ENCODE data around the gene AGPS.

Gene AGPS

GRCh38 chr2:177553176-177553884, 160.8 kb downstream of the AGPS start:
- DNase-seq: no peak

- DNase-seq: no peak
These were observed 161.8 kb downstream of the AGPS start for GRCh38 chr2:177554365-177554764.

DNA sequence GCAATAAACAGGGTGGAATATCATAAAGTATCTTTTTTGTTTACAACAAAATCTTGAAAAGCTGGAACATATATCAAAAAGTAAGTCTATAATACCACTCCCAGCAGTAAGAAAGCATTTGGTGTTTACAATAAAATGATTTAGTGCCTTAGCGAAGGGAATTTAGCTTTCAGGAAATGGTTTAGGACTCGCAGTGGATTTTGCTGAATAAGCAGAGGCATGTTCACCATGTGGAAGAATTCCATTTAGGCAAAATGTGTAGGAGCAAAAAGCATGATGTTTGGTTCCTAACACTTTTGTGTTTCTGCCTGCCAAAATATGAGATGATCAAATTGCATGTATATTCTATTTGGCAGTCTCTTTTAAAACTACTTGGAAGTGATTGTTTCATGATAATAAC, 163.6 kb downstream of the AGPS start:
- no peak for DNase-seq

DNA sequence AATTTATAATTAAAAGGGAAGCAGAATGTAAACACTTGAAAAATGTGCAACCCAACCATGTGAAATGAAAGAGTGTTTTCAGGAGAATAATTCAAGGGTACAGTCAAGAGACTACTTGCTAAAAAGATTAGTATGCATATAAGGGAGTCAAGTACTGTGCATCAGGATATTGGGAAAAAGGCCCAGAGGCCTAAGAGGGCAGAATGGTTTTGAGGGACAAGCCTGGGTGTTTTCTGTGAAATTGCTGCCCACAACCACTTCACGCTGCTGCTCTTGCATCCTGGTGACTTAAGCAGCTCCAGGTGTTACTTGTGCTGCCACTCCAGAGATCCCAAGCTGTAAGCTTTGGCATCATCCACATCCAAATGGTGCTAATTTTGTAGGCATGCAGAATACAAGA, 165.2 kb downstream of the AGPS start:
- DNase-seq: no peak

GRCh38 chr2:177559638-177560037, 167.1 kb downstream of the AGPS start:
- no peak for DNase-seq

- DNase-seq: no peak
These were observed 175.8 kb downstream of the AGPS start for GRCh38 chr2:177568390-177568789.

- no peak for DNase-seq
These were observed 176.3 kb downstream of the AGPS start for GRCh38 chr2:177568893-177569292.

DNA sequence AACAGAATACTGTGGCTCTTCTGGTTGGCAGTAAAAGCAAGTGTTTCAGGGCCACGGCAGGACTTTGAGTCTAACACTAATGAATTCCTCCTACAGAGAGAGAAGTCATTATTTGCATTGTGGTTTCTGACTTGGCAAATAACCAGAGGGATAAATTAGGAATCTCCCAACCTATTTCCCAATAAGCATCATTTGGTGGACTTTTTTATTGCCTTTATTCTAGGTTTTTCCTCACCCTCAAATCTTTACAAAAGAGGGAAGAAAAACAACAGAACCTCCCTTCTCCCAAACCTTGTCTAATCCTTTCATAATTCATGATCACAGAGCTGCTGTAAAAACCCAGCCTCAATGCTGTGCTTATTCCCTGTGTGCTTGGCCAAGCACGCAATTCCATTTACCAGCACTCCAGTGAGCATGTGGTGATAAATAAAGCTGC, 179.7 kb downstream of the AGPS start:
- no peak for DNase-seq

- DNase-seq: no peak
These were observed 180.5 kb downstream of the AGPS start for GRCh38 chr2:177573120-177573519.

- no peak for DNase-seq
These were observed 181.8 kb downstream of the AGPS start for GRCh38 chr2:177574356-177574755.

DNA sequence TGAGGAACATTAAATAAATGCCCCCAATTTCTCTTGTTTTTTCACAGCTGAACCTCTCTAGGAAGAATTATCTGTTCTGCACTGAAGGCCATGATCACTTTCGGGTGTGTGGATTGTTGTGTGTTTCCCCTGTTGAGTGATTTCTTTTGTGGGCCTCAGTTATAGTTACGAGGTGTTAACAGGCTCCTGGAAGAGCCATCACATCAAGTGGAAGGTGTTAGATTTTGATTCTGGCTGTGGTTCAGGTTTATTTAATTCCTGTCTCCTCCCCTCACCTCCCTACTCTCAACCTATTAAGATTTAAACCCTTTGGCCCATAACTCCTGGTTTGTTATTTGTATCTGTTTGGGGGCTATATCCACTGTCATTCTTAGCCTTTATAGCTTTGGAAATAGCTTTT, 182.8 kb downstream of the AGPS start:
- DNase-seq: no peak

GRCh38 chr2:177577075-177577474, 184.5 kb downstream of the AGPS start:
- DNase-seq: no peak

DNA sequence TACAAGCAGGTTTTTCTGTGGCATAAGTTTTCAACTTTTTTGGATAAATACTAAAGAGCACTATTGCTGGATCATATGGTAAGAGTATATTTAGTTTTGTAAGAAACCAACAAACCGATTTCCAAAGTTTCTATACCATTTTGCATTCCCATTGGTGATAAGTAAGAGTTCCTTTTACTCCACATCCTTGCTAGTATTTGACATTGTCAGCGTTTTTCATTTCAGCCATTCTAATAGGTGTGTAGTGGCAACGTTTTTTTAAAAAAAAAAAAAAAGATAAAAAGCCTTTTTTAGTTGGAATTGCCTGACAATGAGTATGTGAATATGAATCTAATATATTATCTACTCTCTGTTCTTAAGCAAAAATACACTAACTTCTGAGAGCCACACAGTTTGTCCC, 185.9 kb downstream of the AGPS start:
- no peak for DNase-seq

DNA sequence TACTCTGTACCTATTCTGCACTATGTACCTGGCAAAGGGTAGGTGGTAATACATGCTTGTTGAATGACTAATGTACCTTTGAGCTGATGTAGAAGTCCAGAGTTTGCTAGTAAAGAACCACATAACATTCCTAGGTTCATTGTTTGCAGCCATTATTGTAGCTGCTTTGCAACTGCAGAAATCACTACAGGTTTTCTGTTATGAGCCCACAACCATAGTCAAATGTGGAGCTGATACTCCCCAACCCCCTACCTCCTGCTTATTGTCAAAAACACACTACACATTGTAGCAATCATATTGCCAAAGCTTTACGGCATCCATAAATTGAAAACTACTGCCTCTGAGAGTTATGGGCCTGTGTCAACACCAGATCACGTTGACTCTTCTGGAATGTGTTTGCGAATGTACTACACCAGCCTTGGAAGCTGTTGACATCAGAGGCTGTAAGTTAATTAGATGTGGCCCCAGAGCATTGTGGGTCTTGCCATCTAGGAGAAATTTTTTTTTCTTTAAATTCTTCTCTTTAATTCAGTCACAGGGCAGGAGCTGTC, 187.0 kb downstream of the AGPS start:
- DNase-seq: no peak

DNA sequence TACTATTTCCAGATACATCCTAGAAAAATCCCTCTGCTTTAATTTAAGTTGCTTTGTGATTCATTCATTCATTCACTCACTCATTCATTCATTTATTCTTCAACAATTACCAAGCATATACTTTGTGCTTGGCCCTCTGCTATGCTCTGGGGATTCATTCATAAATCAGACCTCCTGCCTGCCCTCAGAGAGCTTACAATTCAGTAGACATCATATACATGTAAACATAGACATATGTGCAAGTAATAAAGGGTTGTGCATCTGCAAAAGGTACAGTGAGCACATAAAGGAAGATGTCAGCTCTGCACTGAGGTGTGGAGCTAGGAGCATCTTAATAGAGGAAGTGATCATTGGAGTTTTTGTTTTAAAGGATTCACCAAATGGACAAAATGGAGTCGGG, 189.4 kb downstream of the AGPS start:
- DNase-seq: no peak

- no peak for DNase-seq
These were observed 191.6 kb downstream of the AGPS start for GRCh38 chr2:177584030-177584692.

DNA sequence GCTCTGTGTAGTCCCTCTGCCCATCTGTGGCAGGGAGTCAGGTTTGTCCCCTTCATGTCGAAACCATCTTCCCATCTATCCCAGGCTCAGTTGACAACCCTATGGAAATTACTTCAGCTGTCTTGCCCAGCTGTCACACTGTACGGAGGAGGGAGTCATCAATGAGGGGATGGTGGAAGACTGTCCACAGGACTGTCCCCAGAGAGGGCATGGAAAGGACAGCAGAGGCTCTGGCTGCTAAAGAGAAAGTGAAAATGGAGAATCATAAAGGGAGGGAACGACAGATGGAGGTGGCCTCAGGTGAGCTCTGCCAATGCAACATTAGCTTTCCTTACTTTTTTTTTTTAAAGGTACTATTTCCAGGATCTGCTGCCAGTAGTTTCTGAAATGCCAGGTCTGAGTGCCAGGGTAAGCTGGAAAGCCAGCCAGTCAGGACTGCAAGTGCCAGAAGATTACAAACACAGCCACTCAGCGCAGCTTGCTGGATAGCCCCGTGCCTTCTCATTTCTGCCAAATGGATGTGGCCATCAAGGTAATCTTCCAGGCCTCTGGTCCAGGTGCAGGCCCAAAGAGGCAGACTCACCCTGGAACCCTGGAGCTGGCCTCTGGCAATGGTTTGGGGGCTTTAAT, 192.8 kb downstream of the AGPS start:
- no peak for DNase-seq

DNA sequence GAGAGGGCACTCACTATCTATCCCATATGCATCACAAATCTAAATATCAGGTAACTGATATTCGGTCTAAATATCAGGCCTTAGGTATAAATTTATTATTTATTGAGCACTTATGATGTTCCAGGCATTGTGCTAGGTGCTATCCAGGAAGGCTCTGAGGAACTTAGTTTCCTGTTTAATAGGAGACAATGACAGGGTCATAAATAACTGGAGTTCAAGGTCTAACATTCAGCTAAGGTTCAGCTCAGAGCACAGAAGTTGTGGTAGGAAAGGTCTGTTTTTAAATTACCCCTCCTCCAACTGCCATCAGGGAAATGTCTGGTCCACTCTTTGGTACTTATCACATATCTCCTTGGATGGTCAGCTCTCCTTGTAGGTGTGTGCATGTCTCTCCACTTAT, 193.6 kb downstream of the AGPS start:
- DNase-seq: no peak

GRCh38 chr2:177587371-177587770, 194.8 kb downstream of the AGPS start:
- DNase-seq: no peak

DNA sequence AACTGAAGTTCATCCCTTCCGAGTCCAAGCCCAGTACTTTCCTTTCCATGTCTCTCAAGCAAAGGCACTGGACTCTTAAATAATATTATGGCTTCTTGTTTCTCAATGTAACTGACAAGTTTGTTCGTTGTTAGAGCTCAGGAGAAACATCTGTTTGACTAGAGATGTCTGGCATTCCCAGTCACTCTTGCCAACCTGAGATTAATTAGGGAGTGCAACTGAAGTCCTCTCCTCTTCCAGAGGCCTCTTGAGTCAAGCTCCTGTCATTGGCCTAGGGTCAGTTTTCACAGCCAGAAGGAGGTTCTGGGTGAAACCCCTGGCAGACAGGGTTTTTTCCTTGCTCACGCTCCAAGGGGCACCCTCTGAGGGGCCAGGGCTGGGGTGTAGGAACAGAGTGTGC, 196.1 kb downstream of the AGPS start:
- DNase-seq: no peak

GRCh38 chr2:177589186-177589585, 196.6 kb downstream of the AGPS start:
- DNase-seq: no peak

- DNase-seq: no peak
These were observed 199.8 kb downstream of the AGPS start for GRCh38 chr2:177592397-177592796.

DNA sequence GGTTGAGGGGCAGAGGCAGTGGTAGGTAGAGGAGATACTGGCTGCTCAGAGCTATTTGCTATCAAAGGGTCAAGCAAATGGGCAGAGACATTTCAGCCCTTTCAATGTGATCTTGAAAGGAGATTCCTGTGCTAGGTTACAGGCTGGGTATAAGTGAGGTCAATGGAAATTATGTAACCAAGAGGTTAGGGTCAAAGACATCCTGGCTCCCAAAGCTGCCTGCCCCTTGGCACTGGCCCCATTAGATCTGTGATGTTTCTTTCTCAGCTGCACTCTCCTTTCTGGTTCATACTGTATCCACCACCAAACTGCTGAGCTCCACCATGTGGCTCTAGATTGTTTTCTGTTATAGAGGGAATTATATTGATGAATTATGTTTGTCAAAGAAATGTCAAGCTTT, 200.4 kb downstream of the AGPS start:
- DNase-seq: no peak

DNA sequence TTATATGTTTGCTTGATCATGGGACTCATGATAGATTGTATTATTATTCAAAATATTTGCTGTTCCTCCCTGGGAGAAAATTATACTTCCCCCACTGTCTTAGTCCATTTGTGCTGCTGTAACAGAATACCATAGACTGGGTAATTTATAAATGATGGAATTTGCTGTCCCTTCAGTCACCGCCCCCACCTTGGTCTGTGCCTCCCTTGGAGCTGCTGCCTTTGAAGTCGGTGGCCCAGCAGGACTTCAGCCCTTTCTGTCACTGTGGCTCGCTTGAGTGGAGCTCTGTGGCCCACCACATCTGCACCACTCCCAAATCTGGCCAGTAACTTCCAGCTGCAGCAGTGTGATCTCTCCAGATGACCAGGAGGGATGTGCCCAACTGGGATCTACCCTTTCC, 200.8 kb downstream of the AGPS start:
- DNase-seq: no peak
